ENCODE measurements around the gene LAMA2.

- TF ChIP-seq, protein P1, sequence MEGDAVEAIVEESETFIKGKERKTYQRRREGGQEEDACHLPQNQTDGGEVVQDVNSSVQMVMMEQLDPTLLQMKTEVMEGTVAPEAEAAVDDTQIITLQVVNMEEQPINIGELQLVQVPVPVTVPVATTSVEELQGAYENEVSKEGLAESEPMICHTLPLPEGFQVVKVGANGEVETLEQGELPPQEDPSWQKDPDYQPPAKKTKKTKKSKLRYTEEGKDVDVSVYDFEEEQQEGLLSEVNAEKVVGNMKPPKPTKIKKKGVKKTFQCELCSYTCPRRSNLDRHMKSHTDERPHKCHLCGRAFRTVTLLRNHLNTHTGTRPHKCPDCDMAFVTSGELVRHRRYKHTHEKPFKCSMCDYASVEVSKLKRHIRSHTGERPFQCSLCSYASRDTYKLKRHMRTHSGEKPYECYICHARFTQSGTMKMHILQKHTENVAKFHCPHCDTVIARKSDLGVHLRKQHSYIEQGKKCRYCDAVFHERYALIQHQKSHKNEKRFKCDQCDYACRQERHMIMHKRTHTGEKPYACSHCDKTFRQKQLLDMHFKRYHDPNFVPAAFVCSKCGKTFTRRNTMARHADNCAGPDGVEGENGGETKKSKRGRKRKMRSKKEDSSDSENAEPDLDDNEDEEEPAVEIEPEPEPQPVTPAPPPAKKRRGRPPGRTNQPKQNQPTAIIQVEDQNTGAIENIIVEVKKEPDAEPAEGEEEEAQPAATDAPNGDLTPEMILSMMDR (IDR thresholded peaks at IDR 0.05), result no peak
- TF ChIP-seq POLR2A (IDR thresholded peaks at IDR 0.05), result no peak
Measured at GRCh38 chr6:129069006-129069405, 186.1 kb downstream of the LAMA2 start.
